ENCODE measurements around the gene MED26. TPM values are rescaled to one million over a fixed set of nuclear protein-coding genes. Genes with fewer than 3 reads are reported as not detected.
A peak's percentile ranks its signal among the peaks of the same experiment; 100 is the strongest.

Gene MED26
- total RNA-seq, 1 donor = 7.1 TPM

- H3K4me3 ChIP-seq (ENCODE audit: low read depth, low read length) = no peak overlapping the region
- DNase-seq (ENCODE audit: low read depth) = no peak
- TF ChIP-seq CTCF (IDR thresholded peaks at IDR 0.05; ENCODE audit: insufficient read depth, low read length) = no peak
Measured at GRCh38 chr19:16586991-16587832, 40.8 kb downstream of the MED26 start.

GRCh38 chr19:16586477-16586871 lies 41.5 kb downstream of the MED26 start:
- no peak overlapping the region for H3K4me3 ChIP-seq (ENCODE audit: low read depth, low read length)
- DNase-seq (ENCODE audit: low read depth) = no peak
- TF ChIP-seq CTCF (IDR thresholded peaks at IDR 0.05; ENCODE audit: insufficient read depth, low read length) = no peak

GRCh38 chr19:16585808-16586476 lies 42.1 kb downstream of the MED26 start:
- TF ChIP-seq CTCF (IDR thresholded peaks at IDR 0.05; ENCODE audit: insufficient read depth, low read length) = no peak
- no peak for DNase-seq (ENCODE audit: low read depth)
- no peak overlapping the region for H3K4me3 ChIP-seq (ENCODE audit: low read depth, low read length)

- no peak overlapping the region for H3K4me3 ChIP-seq (ENCODE audit: low read depth, low read length)
- TF ChIP-seq CTCF (IDR thresholded peaks at IDR 0.05; ENCODE audit: insufficient read depth, low read length) = no peak
- DNase-seq (ENCODE audit: low read depth) = no peak
Measured at GRCh38 chr19:16585094-16585801, 42.8 kb downstream of the MED26 start.

GRCh38 chr19:16584248-16585093 lies 43.5 kb downstream of the MED26 start:
- peak; percentile 55 for DNase-seq (ENCODE audit: low read depth)
- peak overlapping the region; percentile 18 for H3K4me3 ChIP-seq (ENCODE audit: low read depth, low read length)
- no peak for TF ChIP-seq CTCF (IDR thresholded peaks at IDR 0.05; ENCODE audit: insufficient read depth, low read length)
